Measurements from ENCODE around the gene COPS2. TPM values are rescaled to one million over a fixed set of nuclear protein-coding genes. Genes with fewer than 3 reads are reported as not detected.

COPS2 gene
- total and polyA plus RNA-seq, 8 donors: 59.9 to 124 (median 93.2) TPM

GRCh38 chr15:49174902-49175301 is 19.5 kb upstream of the COPS2 start:
- no peak for TF ChIP-seq CTCF (IDR thresholded peaks at IDR 0.05)
- H3K27me3 ChIP-seq: no peaks in the 10 kb centered on the region
- intact Hi-C loops (cut with DNase I): no loop called here
- no peak overlapping the region for H3K4me3 ChIP-seq
- H3K9me3 ChIP-seq: no peaks in the 10 kb centered on the region
- peaks cover 0 to 4% of the 10 kb centered on the region in 2 donors for H3K36me3 ChIP-seq
- ATAC-seq: no peak
- H3K4me1 ChIP-seq: peaks cover 0 to 41% of the 10 kb centered on the region in 2 donors
- DNase-seq: no peak
- H3K27ac ChIP-seq: no peak overlapping the region

- H3K27ac ChIP-seq: no peak overlapping the region
- DNase-seq (no peak), ATAC-seq (no peak)
- intact Hi-C loops (cut with DNase I): no loop called here
- no peak for TF ChIP-seq CTCF (IDR thresholded peaks at IDR 0.05)
- H3K36me3 ChIP-seq: no peaks in the 10 kb centered on the region
- no peak overlapping the region for H3K4me3 ChIP-seq
- no peaks in the 10 kb centered on the region for H3K27me3 ChIP-seq
- H3K9me3 ChIP-seq: no peaks in the 10 kb centered on the region
- H3K4me1 ChIP-seq: peaks cover 0 to 48% of the 10 kb centered on the region in 2 donors
Observed at GRCh38 chr15:49171790-49172189, 16.4 kb upstream of the COPS2 start.

- Histone ChIP-seq H3K4me1 (peaks cover 0 to 39% of the 10 kb centered on the region in 2 donors), H3K4me3 (peak within 1 kb of the TSS; percentile 43 to 66), H3K27me3 (no peaks in the 10 kb centered on the region), H3K36me3 (no peaks in the 10 kb centered on the region), H3K27ac (peak within 1 kb of the TSS; percentile 89), H3K9me3 (no peaks in the 10 kb centered on the region)
- DNase-seq (peak; percentile 70 to 92 (median 90)), ATAC-seq (peak; percentile 100)
- intact Hi-C loops (cut with DNase I): no loop called here
- TF ChIP-seq CTCF (IDR thresholded peaks at IDR 0.05): no peak
Observed at GRCh38 chr15:49169880-49170597, 14.6 kb upstream of the COPS2 start, which contains the start of gene GALK2. TSS of gene GALK2 (plus strand) at chr15:49170247. CDS start at chr15:49170323, 76 bp downstream.

GRCh38 chr15:49168016-49168415 is 12.6 kb upstream of the COPS2 start:
- DNase-seq (no peak), ATAC-seq (no peak)
- Histone ChIP-seq H3K4me1 (peaks cover 0 to 31% of the 10 kb centered on the region in 2 donors), H3K4me3 (no peak overlapping the region), H3K36me3 (peaks cover 0 to under 1% of the 10 kb centered on the region in 2 donors), H3K9me3 (no peaks in the 10 kb centered on the region), H3K27me3 (no peaks in the 10 kb centered on the region), H3K27ac (no peak overlapping the region)
- intact Hi-C loops (cut with DNase I): no loop called here
- TF ChIP-seq CTCF (IDR thresholded peaks at IDR 0.05): no peak

- intact Hi-C loops (cut with DNase I): no loop called here
- H3K4me1 ChIP-seq: peaks cover 0 to 6% of the 10 kb centered on the region in 2 donors
- no peak overlapping the region for H3K4me3 ChIP-seq
- no peaks in the 10 kb centered on the region for H3K9me3 ChIP-seq
- TF ChIP-seq CTCF (IDR thresholded peaks at IDR 0.05): no peak
- no peak overlapping the region for H3K27ac ChIP-seq
- ATAC-seq: no peak
- H3K27me3 ChIP-seq: no peaks in the 10 kb centered on the region
- no peak for DNase-seq
- peaks cover 0 to 15% of the 10 kb centered on the region in 2 donors for H3K36me3 ChIP-seq
Observed at GRCh38 chr15:49164865-49165264, 9.5 kb upstream of the COPS2 start.

All from left lung (tissue), 10 donors.